ENCODE data around the gene UBQLN3. TPM values are rescaled to one million over a fixed set of nuclear protein-coding genes. Genes with fewer than 3 reads are reported as not detected.

UBQLN3 gene
- total and polyA plus RNA-seq, 10 of the 15 experiments (the other 5 are each of a cell fraction or from before 2014, with no cell fraction given): not detected

- no peaks in the 10 kb centered on the region; a peak in 1 of 4 replicates for H3K27me3 ChIP-seq (replicated peaks in 1 of 2; ENCODE audit: control insufficient read depth in 2 of 2, insufficient read depth in 2 of 2, low read length in 1 of 2)
- no peaks in the 10 kb centered on the region for H3K36me3 ChIP-seq (ENCODE audit: control insufficient read depth in 2 of 2, insufficient read depth in 2 of 2, low read length in 1 of 2)
- in situ Hi-C loops (cut with MboI): loop anchor here (5.0 kb wide), 1 partner anchor 333 kb away; the partner anchor contains the start of gene OR52N2
- BruUV-seq (replicated peaks): no TSS peak
- RAD21 ChIA-PET (ENCODE audit: unreplicated experiment): no interaction called here
- no peaks in the 10 kb centered on the region for H3K9me3 ChIP-seq (replicated peaks; ENCODE audit: control insufficient read depth, insufficient read depth, low read length)
- H3K79me2 ChIP-seq (ENCODE audit: control insufficient read depth, insufficient read depth, low read length): no peaks in the 10 kb centered on the region
- no peak overlapping the region for H3K27ac ChIP-seq (ENCODE audit: control insufficient read depth, insufficient read depth)
- H3K4me1 ChIP-seq (ENCODE audit: control insufficient read depth, insufficient read depth, low read length): no peaks in the 10 kb centered on the region
- no peak for ATAC-seq
- no peaks in the 10 kb centered on the region for H4K20me1 ChIP-seq (ENCODE audit: control insufficient read depth, insufficient read depth)
- no peak overlapping the region for H3K4me3 ChIP-seq
- POLR2A ChIA-PET: no interaction called here
- H2AFZ ChIP-seq (ENCODE audit: control insufficient read depth, low read depth, low read length): no peak overlapping the region
- no peak for TF ChIP-seq TARDBP (IDR thresholded peaks at IDR 0.05; ENCODE audit: borderline replicate concordance)
- no peak for TF ChIP-seq USF1 (IDR thresholded peaks at IDR 0.05; ENCODE audit: borderline replicate concordance, extremely low read length, insufficient read depth, low read depth, low read length)
- TF ChIP-seq IRF4 (IDR thresholded peaks at IDR 0.05; ENCODE audit: low read depth, low read length): no peak
- TF ChIP-seq MEF2A (IDR thresholded peaks at IDR 0.05; ENCODE audit: insufficient read depth, low read depth, low read length): no peak
- no peak for TF ChIP-seq BMI1 (IDR thresholded peaks at IDR 0.05; ENCODE audit: borderline replicate concordance)
- TF ChIP-seq EGR1 (IDR thresholded peaks at IDR 0.05; ENCODE audit: borderline replicate concordance in 1 of 2, low read depth in 2 of 2, low read length in 2 of 2): no peak
- TF ChIP-seq NR2C2 (IDR thresholded peaks at IDR 0.05; ENCODE audit: borderline replicate concordance, control insufficient read depth, insufficient read length, low read depth): no peak
- TF ChIP-seq YBX1 (IDR thresholded peaks at IDR 0.05): no peak
- no peak for TF ChIP-seq ZSCAN29 (IDR thresholded peaks at IDR 0.05)
- no peak for TF ChIP-seq E2F4 (IDR thresholded peaks at IDR 0.05; ENCODE audit: low read depth, low read length)
- TF ChIP-seq, protein P1, sequence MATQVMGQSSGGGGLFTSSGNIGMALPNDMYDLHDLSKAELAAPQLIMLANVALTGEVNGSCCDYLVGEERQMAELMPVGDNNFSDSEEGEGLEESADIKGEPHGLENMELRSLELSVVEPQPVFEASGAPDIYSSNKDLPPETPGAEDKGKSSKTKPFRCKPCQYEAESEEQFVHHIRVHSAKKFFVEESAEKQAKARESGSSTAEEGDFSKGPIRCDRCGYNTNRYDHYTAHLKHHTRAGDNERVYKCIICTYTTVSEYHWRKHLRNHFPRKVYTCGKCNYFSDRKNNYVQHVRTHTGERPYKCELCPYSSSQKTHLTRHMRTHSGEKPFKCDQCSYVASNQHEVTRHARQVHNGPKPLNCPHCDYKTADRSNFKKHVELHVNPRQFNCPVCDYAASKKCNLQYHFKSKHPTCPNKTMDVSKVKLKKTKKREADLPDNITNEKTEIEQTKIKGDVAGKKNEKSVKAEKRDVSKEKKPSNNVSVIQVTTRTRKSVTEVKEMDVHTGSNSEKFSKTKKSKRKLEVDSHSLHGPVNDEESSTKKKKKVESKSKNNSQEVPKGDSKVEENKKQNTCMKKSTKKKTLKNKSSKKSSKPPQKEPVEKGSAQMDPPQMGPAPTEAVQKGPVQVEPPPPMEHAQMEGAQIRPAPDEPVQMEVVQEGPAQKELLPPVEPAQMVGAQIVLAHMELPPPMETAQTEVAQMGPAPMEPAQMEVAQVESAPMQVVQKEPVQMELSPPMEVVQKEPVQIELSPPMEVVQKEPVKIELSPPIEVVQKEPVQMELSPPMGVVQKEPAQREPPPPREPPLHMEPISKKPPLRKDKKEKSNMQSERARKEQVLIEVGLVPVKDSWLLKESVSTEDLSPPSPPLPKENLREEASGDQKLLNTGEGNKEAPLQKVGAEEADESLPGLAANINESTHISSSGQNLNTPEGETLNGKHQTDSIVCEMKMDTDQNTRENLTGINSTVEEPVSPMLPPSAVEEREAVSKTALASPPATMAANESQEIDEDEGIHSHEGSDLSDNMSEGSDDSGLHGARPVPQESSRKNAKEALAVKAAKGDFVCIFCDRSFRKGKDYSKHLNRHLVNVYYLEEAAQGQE (IDR thresholded peaks at IDR 0.05; ENCODE audit: low read depth, low read length): no peak
- TF ChIP-seq GATAD2B (conservative IDR thresholded peaks at IDR 0.05; ENCODE audit: low read depth): no peak
- no peak for TF ChIP-seq TBL1XR1 (IDR thresholded peaks at IDR 0.05; ENCODE audit: low read depth, low read length)
- DNase-seq (ENCODE audit: low read depth, low spot score): no peak
- no peak overlapping the region for H3K9ac ChIP-seq (ENCODE audit: control insufficient read depth, insufficient read depth, low read length)
- SMC1A ChIA-PET (ENCODE audit: uncharacterized antibody, unreplicated experiment): no interaction called here
- intact Hi-C loops (cut with micrococcal nuclease; ENCODE audit: unreplicated experiment): loop anchor here (5.0 kb wide), 1 partner anchor 418 kb away; the partner anchor contains the start of gene OR52E5
- no peak for FAIRE-seq
- no peak overlapping the region for H3K4me2 ChIP-seq (ENCODE audit: control insufficient read depth, insufficient read depth)
- CTCF ChIA-PET: no interaction called here
Measured at GRCh38 chr11:5473921-5474320, 35.8 kb downstream of the UBQLN3 start.
